Measurements from ENCODE around the gene KIF6. TPM values are rescaled to one million over a fixed set of nuclear protein-coding genes. Genes with fewer than 3 reads are reported as not detected.
A peak's percentile ranks its signal among the peaks of the same experiment; 100 is the strongest.

The KIF6 gene
- total RNA-seq, 1 donor from 2014 or later: not detected

DNA sequence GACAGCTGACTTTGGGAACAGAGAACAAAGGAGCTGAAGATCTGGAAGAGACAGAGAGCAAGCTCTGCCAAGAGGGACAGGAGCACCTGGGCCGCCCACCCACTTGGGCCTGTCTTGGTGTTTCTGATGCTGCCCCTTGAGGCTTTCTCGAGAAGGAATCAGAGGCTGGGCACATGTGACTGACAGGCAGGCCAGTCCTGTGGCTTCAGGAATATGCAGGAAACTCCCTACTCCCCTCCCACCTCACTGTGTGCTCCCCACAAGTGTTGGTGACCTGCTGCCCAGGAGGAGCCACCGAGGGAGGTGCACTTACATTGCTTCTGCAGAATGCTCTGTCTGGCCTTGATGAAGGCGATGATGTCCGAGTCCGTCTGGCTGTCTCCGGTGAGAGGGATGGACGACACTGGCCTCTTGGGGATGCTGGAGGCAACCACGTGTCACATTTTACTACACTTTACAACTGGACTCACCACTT is 381.8 kb downstream of the KIF6 start:
- CTCF ChIA-PET: no interaction called here
- intact Hi-C loops (cut with micrococcal nuclease): no loop called here

DNA sequence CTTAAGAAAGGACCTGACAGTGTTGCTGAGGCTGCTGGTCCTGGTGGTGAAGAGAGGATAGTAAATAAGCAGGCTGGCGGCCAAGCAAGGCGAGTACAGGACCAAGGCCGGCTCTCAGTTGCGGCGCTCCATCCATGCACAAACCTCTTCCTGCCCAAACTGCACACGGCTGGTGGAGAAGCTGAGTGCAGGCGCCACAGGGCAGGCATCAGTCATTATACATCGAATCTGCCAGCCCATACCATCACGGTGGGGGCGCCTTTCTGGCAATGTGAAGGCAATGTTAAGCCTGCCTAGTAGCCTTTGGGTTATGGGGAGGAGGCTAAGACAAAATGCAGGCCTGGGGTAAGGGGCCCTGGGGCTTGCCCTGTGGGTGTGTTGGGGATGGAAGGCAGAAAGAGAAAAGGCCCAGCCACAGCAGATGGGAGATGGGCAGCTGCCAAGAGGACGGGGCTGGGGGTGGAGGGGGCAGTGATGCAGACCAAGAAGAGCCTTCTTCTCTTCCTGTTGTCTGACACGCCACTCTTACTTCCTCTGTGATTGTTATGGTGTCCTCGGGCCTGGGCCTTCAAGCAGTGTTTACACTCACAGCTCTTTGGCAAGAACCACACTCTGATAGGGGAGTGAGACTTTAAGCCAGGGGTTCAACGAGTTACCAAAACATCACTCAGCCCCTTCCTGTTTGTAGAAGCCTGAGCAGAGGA is 382.4 kb downstream of the KIF6 start:
- Mint-ChIP-seq H3K27me3 (peaks cover 6% of the 10 kb centered on the region), H3K27ac (peak overlapping the region; percentile 85), H3K4me1 (peaks cover 12% of the 10 kb centered on the region), H3K36me3 (ENCODE audit: low read depth) (no peaks in the 10 kb centered on the region), H3K4me3 (peak overlapping the region; percentile 32), H3K9me3 (no peaks in the 10 kb centered on the region)
- ATAC-seq (ENCODE audit: low read depth): peak; percentile 82
- ChIA-PET CTCF (no interaction called here), POLR2A (no interaction called here)
- TF ChIP-seq, protein P1, sequence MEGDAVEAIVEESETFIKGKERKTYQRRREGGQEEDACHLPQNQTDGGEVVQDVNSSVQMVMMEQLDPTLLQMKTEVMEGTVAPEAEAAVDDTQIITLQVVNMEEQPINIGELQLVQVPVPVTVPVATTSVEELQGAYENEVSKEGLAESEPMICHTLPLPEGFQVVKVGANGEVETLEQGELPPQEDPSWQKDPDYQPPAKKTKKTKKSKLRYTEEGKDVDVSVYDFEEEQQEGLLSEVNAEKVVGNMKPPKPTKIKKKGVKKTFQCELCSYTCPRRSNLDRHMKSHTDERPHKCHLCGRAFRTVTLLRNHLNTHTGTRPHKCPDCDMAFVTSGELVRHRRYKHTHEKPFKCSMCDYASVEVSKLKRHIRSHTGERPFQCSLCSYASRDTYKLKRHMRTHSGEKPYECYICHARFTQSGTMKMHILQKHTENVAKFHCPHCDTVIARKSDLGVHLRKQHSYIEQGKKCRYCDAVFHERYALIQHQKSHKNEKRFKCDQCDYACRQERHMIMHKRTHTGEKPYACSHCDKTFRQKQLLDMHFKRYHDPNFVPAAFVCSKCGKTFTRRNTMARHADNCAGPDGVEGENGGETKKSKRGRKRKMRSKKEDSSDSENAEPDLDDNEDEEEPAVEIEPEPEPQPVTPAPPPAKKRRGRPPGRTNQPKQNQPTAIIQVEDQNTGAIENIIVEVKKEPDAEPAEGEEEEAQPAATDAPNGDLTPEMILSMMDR (IDR thresholded peaks at IDR 0.05): no peak
- intact Hi-C loops (cut with micrococcal nuclease): no loop called here
- DNase-seq: peak; percentile 18

More for the DNA sequence above, 381.8 kb downstream of the KIF6 start:
- DNase-seq (no peak), ATAC-seq (ENCODE audit: low read depth) (no peak)
- Mint-ChIP-seq H3K36me3 (ENCODE audit: low read depth) (no peaks in the 10 kb centered on the region), H3K27me3 (peaks cover 3% of the 10 kb centered on the region), H3K27ac (peak overlapping the region; percentile 85), H3K4me3 (peak overlapping the region; percentile 32), H3K9me3 (no peaks in the 10 kb centered on the region), H3K4me1 (peaks cover 7% of the 10 kb centered on the region)
- TF ChIP-seq, protein P1 (IDR thresholded peaks at IDR 0.05): no peak
- POLR2A ChIA-PET: no interaction called here

DNA sequence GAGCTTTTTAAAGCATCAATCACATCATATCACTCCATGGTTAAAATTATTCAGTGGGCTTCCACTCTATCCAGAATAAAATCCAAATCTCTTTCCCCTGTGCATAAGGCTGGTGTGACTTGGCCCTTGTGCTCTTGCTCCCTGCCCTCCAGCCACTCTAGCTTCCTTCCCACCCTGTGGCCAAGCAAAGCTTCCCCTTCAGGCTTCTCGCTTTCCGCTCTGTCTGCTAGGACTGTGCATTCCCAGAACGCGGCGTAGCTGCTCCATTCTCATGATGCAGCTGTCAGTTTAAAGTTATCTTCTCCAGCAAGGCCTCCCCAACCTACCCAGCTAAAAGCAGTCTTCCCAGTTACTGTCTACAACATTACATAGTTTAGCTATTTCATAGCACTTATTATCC is 383.3 kb downstream of the KIF6 start:
- H3K27me3 Mint-ChIP-seq: peaks cover 6% of the 10 kb centered on the region
- no peaks in the 10 kb centered on the region for H3K36me3 Mint-ChIP-seq (ENCODE audit: low read depth)
- CTCF ChIA-PET: no interaction called here
- H3K27ac Mint-ChIP-seq: no peak overlapping the region
- TF ChIP-seq, protein P1 (IDR thresholded peaks at IDR 0.05): no peak
- ATAC-seq (ENCODE audit: low read depth) (no peak), DNase-seq (no peak)
- intact Hi-C loops (cut with micrococcal nuclease): no loop called here
- H3K4me1 Mint-ChIP-seq: peaks cover 13% of the 10 kb centered on the region
- H3K4me3 Mint-ChIP-seq: no peak overlapping the region
- POLR2A ChIA-PET: no interaction called here
- H3K9me3 Mint-ChIP-seq: no peaks in the 10 kb centered on the region

DNA sequence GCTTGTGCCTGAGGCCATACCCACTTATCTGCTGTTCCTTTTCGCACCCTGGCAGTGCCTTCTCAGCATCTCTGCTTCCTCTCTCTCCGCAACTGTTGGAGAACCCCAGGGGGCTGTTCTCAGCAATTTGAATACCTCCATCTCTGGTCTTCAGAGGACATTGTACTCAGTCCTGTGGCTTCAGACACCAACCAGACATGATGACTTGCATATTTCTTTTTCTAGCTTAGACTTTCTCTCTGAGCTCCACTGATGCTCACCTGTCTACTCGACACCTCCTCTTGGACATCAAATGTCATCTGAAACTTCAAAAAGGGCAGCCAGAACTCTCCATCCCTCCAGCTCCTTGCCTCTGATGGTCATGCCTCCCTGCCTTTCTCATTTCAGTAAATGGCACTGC is 383.9 kb downstream of the KIF6 start:
- ATAC-seq (ENCODE audit: low read depth) (no peak), DNase-seq (no peak)
- H3K27me3 Mint-ChIP-seq: peaks cover 6% of the 10 kb centered on the region
- no peaks in the 10 kb centered on the region for H3K9me3 Mint-ChIP-seq
- H3K36me3 Mint-ChIP-seq (ENCODE audit: low read depth): no peaks in the 10 kb centered on the region
- POLR2A ChIA-PET: no interaction called here
- intact Hi-C loops (cut with micrococcal nuclease): no loop called here
- TF ChIP-seq, protein P1 (IDR thresholded peaks at IDR 0.05): no peak
- H3K4me3 Mint-ChIP-seq: no peak overlapping the region
- CTCF ChIA-PET: no interaction called here
- no peak overlapping the region for H3K27ac Mint-ChIP-seq
- H3K4me1 Mint-ChIP-seq: peaks cover 17% of the 10 kb centered on the region

GRCh38 chr6:39339868-39340550 is 385.2 kb downstream of the KIF6 start:
- H3K4me1 Mint-ChIP-seq: peaks cover 24% of the 10 kb centered on the region
- H3K27ac Mint-ChIP-seq: no peak overlapping the region
- no peak overlapping the region for H3K4me3 Mint-ChIP-seq
- peaks cover 6% of the 10 kb centered on the region for H3K27me3 Mint-ChIP-seq
- no peaks in the 10 kb centered on the region for H3K9me3 Mint-ChIP-seq
- ChIA-PET CTCF (no interaction called here), POLR2A (interaction anchor here (0.5 kb wide), 1 partner anchor 732 kb away, joined by 4 read pairs; no protein-coding TSS in a partner anchor)
- H3K36me3 Mint-ChIP-seq (ENCODE audit: low read depth): no peaks in the 10 kb centered on the region
- DNase-seq (no peak), ATAC-seq (ENCODE audit: low read depth) (no peak)
- TF ChIP-seq, protein P1 (IDR thresholded peaks at IDR 0.05): no peak
- intact Hi-C loops (cut with micrococcal nuclease): no loop called here
